ENCODE data around the gene ARMH3. TPM values are rescaled to one million over a fixed set of nuclear protein-coding genes. Genes with fewer than 3 reads are reported as not detected.

The ARMH3 gene
- total RNA-seq, 4 donors from 2014 or later = 11.5 to 29.7 (median 19.5) TPM

DNA sequence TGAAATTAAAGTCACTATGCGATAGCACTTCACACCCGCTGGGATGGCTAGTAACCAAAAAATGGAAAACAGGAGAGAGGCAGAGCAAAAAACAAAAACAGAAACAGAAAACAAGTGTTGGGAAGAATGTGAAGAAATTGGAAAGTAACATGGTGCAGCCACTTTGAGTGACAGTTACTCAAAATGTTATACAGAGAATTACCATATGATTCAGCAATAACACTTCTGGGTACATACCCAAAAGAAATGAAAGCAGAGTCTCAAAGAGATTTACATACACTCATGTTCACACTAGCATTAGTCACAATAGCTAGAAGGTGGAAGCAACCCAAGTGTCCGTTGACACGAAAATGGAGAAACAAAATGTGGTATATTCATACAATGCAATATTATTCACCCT lies 123.8 kb downstream of the ARMH3 start:
- no peaks in the 10 kb centered on the region for H3K27me3 ChIP-seq
- TF ChIP-seq EP300 (IDR thresholded peaks at IDR 0.05; ENCODE audit: low read depth) = no peak
- TF ChIP-seq, protein P1, sequence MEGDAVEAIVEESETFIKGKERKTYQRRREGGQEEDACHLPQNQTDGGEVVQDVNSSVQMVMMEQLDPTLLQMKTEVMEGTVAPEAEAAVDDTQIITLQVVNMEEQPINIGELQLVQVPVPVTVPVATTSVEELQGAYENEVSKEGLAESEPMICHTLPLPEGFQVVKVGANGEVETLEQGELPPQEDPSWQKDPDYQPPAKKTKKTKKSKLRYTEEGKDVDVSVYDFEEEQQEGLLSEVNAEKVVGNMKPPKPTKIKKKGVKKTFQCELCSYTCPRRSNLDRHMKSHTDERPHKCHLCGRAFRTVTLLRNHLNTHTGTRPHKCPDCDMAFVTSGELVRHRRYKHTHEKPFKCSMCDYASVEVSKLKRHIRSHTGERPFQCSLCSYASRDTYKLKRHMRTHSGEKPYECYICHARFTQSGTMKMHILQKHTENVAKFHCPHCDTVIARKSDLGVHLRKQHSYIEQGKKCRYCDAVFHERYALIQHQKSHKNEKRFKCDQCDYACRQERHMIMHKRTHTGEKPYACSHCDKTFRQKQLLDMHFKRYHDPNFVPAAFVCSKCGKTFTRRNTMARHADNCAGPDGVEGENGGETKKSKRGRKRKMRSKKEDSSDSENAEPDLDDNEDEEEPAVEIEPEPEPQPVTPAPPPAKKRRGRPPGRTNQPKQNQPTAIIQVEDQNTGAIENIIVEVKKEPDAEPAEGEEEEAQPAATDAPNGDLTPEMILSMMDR (IDR thresholded peaks at IDR 0.05) = no peak
- no peak for TF ChIP-seq POLR2AphosphoS5 (IDR thresholded peaks at IDR 0.05)
- TF ChIP-seq POLR2A (IDR thresholded peaks at IDR 0.05) = no peak
- no peak for DNase-seq
- no peaks in the 10 kb centered on the region for H3K36me3 ChIP-seq
- 82 to 83% methylated on average over 4 of the region's 4 CpGs for WGBS, 2 donors (ENCODE audit: low coverage in 1 of 2)
- in situ Hi-C loops (cut with MboI; ENCODE audit: low pct_ligation_motif_present in 1 of 4, low pct_unique_long_range_greater_than_20kb in 1 of 4, low sequenced_read_pairs in 3 of 4) (no loop called here), intact Hi-C loops (cut with DNase I; ENCODE audit: low total_unique reads) (no loop called here)
- no peaks in the 10 kb centered on the region for H3K9me3 ChIP-seq
- H3K27ac ChIP-seq = no peak overlapping the region
- no peaks in the 10 kb centered on the region for H3K4me1 ChIP-seq
- no peak overlapping the region for H3K4me3 ChIP-seq

DNA sequence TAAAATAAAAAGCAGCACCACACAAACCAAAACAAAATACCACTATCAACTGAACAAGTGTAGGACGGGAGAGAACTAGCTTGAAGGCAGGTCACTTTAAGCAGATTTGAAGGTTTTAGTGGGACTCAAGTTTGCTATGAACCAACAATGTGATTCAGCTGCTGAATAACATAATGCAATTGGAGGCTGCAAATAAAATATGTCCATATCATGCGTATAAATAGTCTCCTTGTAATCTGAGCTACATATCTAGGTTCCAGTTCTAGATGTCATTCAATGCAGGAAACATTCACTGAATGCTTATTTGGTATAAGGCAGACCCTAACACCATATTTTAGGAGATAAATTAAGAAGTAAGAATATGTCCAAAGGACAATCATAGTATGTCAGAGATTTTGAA lies 130.9 kb downstream of the ARMH3 start:
- TF ChIP-seq EP300 (IDR thresholded peaks at IDR 0.05; ENCODE audit: low read depth) (no peak), POLR2A (IDR thresholded peaks at IDR 0.05) (no peak), POLR2AphosphoS5 (IDR thresholded peaks at IDR 0.05) (no peak)
- TF ChIP-seq, protein P1 (IDR thresholded peaks at IDR 0.05) = no peak
- Histone ChIP-seq H3K27me3 (no peaks in the 10 kb centered on the region), H3K36me3 (no peaks in the 10 kb centered on the region), H3K4me3 (no peak overlapping the region), H3K9me3 (no peaks in the 10 kb centered on the region), H3K27ac (no peak overlapping the region), H3K4me1 (no peaks in the 10 kb centered on the region)
- intact Hi-C loops (cut with DNase I; ENCODE audit: low total_unique reads) (no loop called here), in situ Hi-C loops (cut with MboI; ENCODE audit: low pct_ligation_motif_present in 1 of 4, low pct_unique_long_range_greater_than_20kb in 1 of 4, low sequenced_read_pairs in 3 of 4) (no loop called here)
- no peak for DNase-seq
- WGBS, 2 donors (ENCODE audit: low coverage in 1 of 2) = 92 to 98% methylated on average over 2 of the region's 2 CpGs

DNA sequence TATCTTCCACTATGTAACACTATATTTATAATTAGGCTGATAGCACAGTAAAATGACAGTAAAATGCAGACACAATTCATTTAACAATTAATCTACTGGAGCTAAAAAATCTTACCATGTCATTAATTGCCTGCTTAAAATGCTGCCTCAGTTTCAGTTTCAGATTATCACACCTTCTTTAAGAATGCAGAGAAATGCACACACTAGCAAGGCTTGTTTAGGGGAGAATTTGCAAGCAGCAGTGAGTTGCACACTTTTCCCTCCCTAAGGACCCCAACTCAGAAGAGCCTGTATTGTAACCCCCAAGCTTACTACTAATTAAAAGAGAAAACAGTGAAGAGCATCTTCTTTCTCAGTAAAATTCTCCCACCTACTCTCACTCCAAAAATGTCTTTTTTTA lies 132.7 kb downstream of the ARMH3 start:
- TF ChIP-seq, protein P1 (IDR thresholded peaks at IDR 0.05) = no peak
- TF ChIP-seq EP300 (IDR thresholded peaks at IDR 0.05; ENCODE audit: low read depth) (no peak), POLR2A (IDR thresholded peaks at IDR 0.05) (no peak), POLR2AphosphoS5 (IDR thresholded peaks at IDR 0.05) (no peak)
- in situ Hi-C loops (cut with MboI; ENCODE audit: low pct_ligation_motif_present in 1 of 4, low pct_unique_long_range_greater_than_20kb in 1 of 4, low sequenced_read_pairs in 3 of 4) = no loop called here
- H3K4me1 ChIP-seq = no peaks in the 10 kb centered on the region
- no peak for DNase-seq
- no peak overlapping the region for H3K4me3 ChIP-seq
- intact Hi-C loops (cut with DNase I; ENCODE audit: low total_unique reads) = no loop called here
- H3K27me3 ChIP-seq = no peaks in the 10 kb centered on the region
- no peak overlapping the region for H3K27ac ChIP-seq
- H3K36me3 ChIP-seq = no peaks in the 10 kb centered on the region
- H3K9me3 ChIP-seq = no peaks in the 10 kb centered on the region

DNA sequence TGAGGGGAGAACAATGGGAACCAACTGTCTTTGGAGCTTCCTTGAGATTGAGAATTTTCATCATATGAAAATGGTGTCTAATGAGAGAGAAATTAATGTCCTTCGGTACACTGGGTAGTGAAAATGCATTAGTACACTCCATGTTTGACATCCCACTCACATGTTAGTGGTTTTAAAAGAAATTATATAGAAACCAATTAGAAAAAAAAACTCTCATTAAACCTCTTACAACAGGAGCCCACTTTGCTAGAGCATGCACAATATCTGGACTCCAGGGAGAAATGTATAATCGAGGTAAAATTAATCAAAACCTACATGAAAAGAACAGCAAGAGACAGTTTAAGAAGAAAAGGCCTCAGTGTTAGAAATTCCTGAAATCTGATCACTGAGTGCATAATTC lies 133.1 kb downstream of the ARMH3 start:
- intact Hi-C loops (cut with DNase I; ENCODE audit: low total_unique reads) = no loop called here
- no peak overlapping the region for H3K27ac ChIP-seq
- no peaks in the 10 kb centered on the region for H3K9me3 ChIP-seq
- 90 to 94% methylated on average over 2 of the region's 2 CpGs for WGBS, 2 donors (ENCODE audit: low coverage in 1 of 2)
- H3K4me1 ChIP-seq = no peaks in the 10 kb centered on the region
- H3K36me3 ChIP-seq = no peaks in the 10 kb centered on the region
- no peaks in the 10 kb centered on the region for H3K27me3 ChIP-seq
- TF ChIP-seq POLR2AphosphoS5 (IDR thresholded peaks at IDR 0.05) (no peak), POLR2A (IDR thresholded peaks at IDR 0.05) (no peak), EP300 (IDR thresholded peaks at IDR 0.05; ENCODE audit: low read depth) (no peak)
- TF ChIP-seq, protein P1 (IDR thresholded peaks at IDR 0.05) = no peak
- DNase-seq = no peak
- no peak overlapping the region for H3K4me3 ChIP-seq
- in situ Hi-C loops (cut with MboI; ENCODE audit: low pct_ligation_motif_present in 1 of 4, low pct_unique_long_range_greater_than_20kb in 1 of 4, low sequenced_read_pairs in 3 of 4) = no loop called here
